ENCODE results near the gene IL17C.

The IL17C gene

DNA sequence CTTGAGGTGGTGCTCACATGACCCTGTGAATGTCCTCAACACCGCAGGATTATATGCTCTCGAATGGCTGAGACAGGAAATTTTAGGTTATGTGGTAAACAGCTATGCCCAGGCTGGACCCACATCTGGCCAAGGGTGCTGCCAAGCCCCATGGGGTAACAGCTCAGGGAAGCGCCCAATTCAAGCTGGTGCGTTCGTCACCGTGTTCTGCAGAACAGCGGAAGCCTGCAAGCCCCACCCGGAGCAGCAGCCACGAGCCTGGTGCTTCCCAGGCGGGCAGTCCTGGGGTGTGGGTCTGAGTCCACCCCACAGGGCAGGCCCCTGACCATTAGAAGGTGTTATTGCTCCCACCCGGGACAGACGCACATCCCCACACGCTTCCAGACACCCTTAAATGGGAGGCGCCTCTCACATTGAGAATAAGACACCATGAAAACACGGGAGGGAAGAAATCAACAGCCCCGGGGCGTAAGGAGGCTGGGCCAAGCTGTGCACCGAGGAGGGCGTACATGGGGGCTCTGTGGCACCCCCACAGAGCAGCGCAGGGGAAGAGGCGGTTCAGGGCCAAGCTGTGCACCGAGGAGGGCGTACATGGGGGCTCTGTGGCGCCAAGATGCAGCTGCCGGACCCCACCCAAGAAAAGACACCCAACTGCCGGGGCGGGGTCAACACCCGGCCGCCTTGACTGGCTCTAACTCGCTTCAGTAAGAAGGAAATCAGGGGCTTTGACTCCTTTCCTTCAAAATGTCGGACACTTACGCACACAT, 15.4 kb downstream of the IL17C start:
- Mint-ChIP-seq H3K4me3 (no peak overlapping the region), H3K36me3 (ENCODE audit: low read depth) (peaks cover 14% of the 10 kb centered on the region), H3K27ac (no peak overlapping the region)

DNA sequence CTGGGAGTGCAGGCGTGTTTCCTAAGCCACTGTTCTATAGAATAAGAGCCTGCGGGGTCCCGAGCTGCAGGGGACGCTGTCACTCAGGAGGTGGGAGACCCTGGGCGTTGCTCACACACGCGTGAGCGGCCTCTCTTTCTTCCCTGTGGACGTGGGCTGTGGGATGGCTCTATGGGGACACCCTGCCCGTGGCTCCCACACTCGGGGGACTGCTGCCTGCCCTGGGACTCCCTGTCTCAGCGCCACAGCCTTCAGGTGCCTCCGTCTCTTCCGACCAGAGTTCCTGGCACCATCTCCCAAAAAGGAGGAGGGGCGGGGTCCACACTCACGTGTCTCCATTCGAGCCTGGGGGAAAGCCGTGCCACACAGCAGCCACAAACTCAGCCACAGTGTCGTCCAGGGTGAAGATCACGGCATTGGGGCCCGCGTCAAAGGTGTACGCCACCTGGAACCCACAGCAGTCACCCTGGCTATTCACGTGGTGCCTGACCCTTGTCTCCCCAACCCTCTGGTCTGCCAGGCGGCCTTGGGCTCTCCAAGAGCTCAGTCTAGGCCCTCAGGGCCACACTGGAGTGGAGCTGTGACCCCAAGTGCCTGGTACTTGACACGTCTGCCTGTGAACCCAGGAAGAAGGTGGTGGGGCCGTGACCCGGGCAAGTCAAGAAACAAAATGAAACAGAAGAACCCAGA, 16.1 kb downstream of the IL17C start:
- no peaks in the 10 kb centered on the region for H3K9me3 Mint-ChIP-seq
- H3K4me3 Mint-ChIP-seq = no peak overlapping the region
- peaks cover 11% of the 10 kb centered on the region for H3K4me1 Mint-ChIP-seq (ENCODE audit: low read depth)
- peaks cover 8% of the 10 kb centered on the region for H3K36me3 Mint-ChIP-seq (ENCODE audit: low read depth)
- H3K27me3 Mint-ChIP-seq = no peaks in the 10 kb centered on the region
- H3K27ac Mint-ChIP-seq = no peak overlapping the region

More for the DNA sequence above, 15.4 kb downstream of the IL17C start:
- no peaks in the 10 kb centered on the region for H3K9me3 Mint-ChIP-seq
- H3K4me1 Mint-ChIP-seq (ENCODE audit: low read depth) = peaks cover 17% of the 10 kb centered on the region
- no peaks in the 10 kb centered on the region for H3K27me3 Mint-ChIP-seq

DNA sequence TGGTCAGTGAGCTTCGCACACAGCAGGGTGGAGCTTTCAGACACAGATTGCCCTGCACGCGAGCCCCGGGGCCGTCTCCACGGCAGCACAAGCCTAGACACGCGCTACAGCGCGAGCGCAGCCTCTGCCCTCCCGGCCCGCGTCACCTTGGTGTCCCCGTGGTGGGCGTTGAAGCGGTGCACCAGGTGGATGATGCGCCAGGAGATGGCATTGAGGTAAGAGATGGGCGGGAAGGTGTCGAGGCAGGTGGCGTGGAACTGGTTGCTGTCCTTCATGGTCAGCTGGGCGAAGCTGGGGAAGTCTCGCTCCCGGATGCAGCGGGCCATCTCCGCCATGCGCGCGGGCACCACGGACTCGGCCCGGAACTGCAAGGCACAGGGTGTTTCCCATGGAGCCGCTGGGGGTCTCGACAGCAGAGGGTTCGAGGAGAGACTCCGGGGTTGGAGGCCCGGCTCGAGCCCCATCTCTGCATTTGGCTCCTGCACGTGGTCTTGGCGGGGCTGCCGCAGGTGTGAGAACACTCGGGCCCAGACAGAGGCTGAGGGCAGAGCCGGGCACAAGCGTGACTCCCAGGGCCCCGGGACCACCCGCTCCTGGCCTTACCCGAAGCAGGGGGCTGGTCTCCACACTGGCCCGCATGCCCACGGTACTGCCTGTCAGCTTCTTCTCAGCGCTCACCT, 16.8 kb downstream of the IL17C start:
- no peaks in the 10 kb centered on the region for H3K9me3 Mint-ChIP-seq
- H3K36me3 Mint-ChIP-seq (ENCODE audit: low read depth) = peaks cover 7% of the 10 kb centered on the region
- H3K27me3 Mint-ChIP-seq = no peaks in the 10 kb centered on the region
- no peak overlapping the region for H3K27ac Mint-ChIP-seq
- H3K4me1 Mint-ChIP-seq (ENCODE audit: low read depth) = peaks cover 10% of the 10 kb centered on the region
- H3K4me3 Mint-ChIP-seq = no peak overlapping the region

DNA sequence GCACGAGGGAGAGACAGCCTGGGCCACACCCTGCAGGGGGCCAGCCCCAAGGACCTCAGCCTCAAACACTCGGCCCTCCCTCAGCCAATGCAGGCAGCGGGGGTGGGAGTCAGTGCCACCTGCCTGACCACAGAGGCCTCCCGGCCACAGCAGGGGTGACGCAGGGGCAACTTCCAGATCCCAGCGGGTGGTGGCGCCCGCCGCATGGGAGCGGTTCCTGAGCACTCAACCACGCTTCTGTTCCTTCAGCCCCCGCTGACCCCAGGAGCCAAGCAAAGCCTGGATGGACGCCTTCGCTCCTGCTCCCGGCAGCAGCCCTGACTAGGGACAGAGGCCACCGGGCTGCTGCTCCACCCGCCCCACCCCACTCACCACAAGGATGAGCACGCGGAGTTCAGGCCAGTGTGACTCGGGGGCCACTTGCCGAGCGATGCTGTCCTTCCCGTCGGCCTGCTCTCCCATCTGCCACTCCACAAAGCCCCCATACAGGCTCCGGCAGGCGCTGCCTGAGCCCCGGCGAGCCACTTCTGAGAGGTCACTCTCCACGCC, 17.4 kb downstream of the IL17C start:
- Mint-ChIP-seq H3K36me3 (ENCODE audit: low read depth) (peaks cover 7% of the 10 kb centered on the region), H3K27ac (no peak overlapping the region), H3K9me3 (no peaks in the 10 kb centered on the region), H3K4me3 (no peak overlapping the region), H3K4me1 (ENCODE audit: low read depth) (peaks cover 12% of the 10 kb centered on the region), H3K27me3 (no peaks in the 10 kb centered on the region)

DNA sequence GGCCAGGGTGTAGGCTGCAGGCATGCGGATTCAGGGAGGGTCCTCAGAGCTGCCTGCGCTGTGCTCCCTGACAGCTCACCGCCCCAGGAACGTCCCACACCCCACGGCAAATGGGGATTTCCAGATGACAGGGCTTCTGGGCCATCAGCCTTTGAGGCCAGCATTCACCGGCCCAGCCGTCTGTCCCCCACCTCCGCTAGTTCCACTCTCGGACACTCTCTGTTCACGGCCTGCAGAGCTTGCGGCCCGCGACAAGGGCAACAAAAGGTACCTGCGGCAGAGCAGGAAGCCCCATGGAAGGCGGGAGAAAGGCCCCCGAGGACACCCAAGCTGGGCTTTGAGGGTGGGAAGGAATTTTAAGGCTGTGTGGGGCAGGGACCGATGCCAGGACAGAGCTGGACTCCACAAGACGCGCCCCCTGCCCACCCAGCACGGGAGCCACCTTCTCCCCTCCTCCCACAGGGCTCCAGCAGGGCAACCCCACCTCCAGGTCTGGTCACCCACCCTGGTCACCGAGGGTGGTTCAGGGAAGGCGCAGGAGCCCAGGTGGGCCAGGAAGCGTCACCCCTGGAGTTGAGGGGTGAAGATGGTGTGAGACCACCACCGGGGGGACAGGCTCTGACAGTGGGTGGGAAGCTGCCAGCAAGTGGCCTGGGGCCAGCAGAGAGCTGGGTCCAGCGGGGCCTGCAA, 18.1 kb downstream of the IL17C start:
- H3K27me3 Mint-ChIP-seq = no peaks in the 10 kb centered on the region
- no peaks in the 10 kb centered on the region for H3K9me3 Mint-ChIP-seq
- peaks cover 7% of the 10 kb centered on the region for H3K36me3 Mint-ChIP-seq (ENCODE audit: low read depth)
- no peak overlapping the region for H3K27ac Mint-ChIP-seq
- no peak overlapping the region for H3K4me3 Mint-ChIP-seq
- H3K4me1 Mint-ChIP-seq (ENCODE audit: low read depth) = peaks cover 14% of the 10 kb centered on the region

DNA sequence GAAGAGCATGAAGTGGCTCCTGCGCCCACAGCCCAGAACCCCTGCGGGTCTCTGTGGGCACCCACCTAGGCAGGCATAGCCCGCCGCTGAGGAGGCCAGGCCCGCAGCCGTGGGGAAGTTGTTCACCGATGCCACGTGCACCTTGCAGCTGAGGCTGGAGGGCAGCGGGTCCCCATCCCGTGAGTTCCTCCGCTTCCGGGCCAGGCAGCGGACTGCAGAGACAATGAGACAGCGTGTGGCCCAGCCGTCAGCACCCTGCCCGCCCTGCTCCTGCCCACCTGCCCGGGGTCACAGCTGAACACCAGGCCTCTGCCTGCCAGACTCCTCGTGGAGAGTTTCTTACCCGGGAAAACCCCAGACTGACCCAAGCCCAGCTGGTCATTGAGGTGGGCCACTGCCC, 19.0 kb downstream of the IL17C start:
- peaks cover 18% of the 10 kb centered on the region for H3K4me1 Mint-ChIP-seq (ENCODE audit: low read depth)
- no peaks in the 10 kb centered on the region for H3K27me3 Mint-ChIP-seq
- peaks cover 7% of the 10 kb centered on the region for H3K36me3 Mint-ChIP-seq (ENCODE audit: low read depth)
- no peak overlapping the region for H3K4me3 Mint-ChIP-seq
- H3K27ac Mint-ChIP-seq = no peak overlapping the region
- H3K9me3 Mint-ChIP-seq = no peaks in the 10 kb centered on the region

DNA sequence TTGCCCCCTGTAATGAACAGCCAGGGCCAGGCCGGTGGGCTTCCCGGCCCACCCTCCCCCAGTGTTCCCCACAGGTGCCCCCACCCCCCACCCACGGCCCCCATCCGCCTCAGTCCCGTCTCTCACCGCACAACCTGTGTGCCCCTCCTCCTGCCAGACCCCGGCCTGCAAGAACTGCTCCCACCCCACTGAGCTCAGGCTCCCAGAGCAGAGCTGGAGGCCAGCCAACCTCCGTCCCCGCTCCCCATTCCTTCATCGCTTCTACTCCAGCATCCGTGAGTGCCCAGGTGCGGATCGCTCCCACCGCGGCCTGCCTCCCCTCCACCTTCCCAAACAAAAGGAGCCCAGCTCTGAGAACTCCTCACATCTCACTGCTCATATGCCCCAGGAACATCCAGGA, 20.3 kb downstream of the IL17C start:
- H3K9me3 Mint-ChIP-seq = no peaks in the 10 kb centered on the region
- no peaks in the 10 kb centered on the region for H3K27me3 Mint-ChIP-seq
- H3K36me3 Mint-ChIP-seq (ENCODE audit: low read depth) = peaks cover 7% of the 10 kb centered on the region
- H3K4me1 Mint-ChIP-seq (ENCODE audit: low read depth) = peaks cover 18% of the 10 kb centered on the region
- no peak overlapping the region for H3K4me3 Mint-ChIP-seq
- no peak overlapping the region for H3K27ac Mint-ChIP-seq

DNA sequence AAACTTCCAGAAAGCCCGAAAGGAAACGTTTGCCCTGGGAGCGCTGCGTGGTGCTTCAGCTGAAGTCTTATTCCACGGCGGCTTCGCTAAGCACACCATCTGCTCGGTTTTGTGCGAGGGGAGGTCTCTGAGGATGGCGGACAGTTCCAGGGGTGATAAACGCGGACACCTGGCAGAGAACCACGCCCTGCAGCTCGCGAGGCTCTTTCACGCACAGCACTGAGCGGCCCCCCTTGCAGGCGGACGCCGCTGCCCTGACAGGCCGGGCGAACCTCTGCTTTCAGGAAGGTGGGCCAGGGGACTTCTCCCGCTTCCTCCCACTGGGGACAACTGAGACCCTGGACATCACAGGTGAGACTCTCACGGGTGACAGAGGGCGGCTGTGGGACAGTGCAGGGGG, 20.8 kb downstream of the IL17C start:
- H3K9me3 Mint-ChIP-seq = no peaks in the 10 kb centered on the region
- no peak overlapping the region for H3K27ac Mint-ChIP-seq
- no peaks in the 10 kb centered on the region for H3K27me3 Mint-ChIP-seq
- peaks cover 20% of the 10 kb centered on the region for H3K4me1 Mint-ChIP-seq (ENCODE audit: low read depth)
- H3K4me3 Mint-ChIP-seq = no peak overlapping the region
- H3K36me3 Mint-ChIP-seq (ENCODE audit: low read depth) = peaks cover 7% of the 10 kb centered on the region

DNA sequence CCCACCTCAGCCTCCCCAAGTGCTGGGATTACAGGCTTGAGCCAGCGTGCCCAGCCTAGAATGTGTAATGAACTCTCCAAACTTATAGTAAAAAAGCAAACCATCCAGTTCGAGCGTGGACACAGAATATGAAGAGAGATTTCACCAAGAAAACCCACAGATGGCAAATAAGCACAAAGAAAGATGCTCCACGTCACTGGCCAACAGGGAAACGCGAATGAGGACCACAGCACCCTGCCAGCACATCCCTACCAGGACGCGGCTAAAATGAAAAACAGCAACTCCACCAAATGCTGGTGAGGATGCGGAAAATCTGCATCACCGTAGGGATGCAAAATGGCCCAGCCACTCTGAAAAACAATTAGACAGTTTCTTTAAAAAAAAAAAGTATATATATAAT, 23.1 kb downstream of the IL17C start:
- no peaks in the 10 kb centered on the region for H3K36me3 Mint-ChIP-seq (ENCODE audit: low read depth)
- H3K9me3 Mint-ChIP-seq = no peaks in the 10 kb centered on the region
- peaks cover 25% of the 10 kb centered on the region for H3K4me1 Mint-ChIP-seq (ENCODE audit: low read depth)

DNA sequence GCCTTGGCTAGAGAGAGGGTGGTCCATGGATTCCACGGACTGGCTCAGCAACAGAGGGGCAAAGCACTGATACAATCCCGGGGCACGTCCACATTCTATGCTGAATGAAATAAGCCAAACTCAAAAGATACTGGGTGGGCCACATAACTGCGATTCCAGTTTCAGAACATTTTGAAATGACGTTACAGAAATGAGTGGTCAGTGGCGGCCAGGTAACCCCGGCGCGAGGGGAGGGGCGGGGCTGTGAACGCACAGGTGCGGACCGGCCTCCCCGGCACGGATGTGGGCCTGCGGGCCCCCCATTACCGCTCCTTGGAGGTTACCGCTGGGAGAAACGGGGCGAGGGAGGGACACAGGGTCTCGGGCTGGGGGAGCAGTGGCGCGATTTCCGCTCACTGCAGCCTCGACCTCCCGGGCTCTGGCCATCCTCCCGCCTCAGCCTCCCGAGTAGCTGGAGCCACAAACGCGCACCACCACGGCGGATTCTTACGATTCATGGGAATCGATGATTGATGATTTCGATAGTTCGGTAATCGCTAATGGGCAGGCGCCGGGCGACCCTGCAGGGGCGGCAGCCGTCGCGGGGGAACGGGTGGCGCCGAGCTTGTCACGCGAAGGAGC, 24.0 kb downstream of the IL17C start:
- Mint-ChIP-seq H3K4me3 (peak overlapping the region; percentile 89), H3K4me1 (ENCODE audit: low read depth) (peaks cover 25% of the 10 kb centered on the region), H3K27me3 (no peaks in the 10 kb centered on the region), H3K36me3 (ENCODE audit: low read depth) (no peaks in the 10 kb centered on the region), H3K9me3 (no peaks in the 10 kb centered on the region), H3K27ac (peak overlapping the region; percentile 86)

More for the DNA sequence above, 23.1 kb downstream of the IL17C start:
- peak overlapping the region; percentile 18 for H3K4me3 Mint-ChIP-seq
- H3K27me3 Mint-ChIP-seq = no peaks in the 10 kb centered on the region
- H3K27ac Mint-ChIP-seq = no peak overlapping the region

DNA sequence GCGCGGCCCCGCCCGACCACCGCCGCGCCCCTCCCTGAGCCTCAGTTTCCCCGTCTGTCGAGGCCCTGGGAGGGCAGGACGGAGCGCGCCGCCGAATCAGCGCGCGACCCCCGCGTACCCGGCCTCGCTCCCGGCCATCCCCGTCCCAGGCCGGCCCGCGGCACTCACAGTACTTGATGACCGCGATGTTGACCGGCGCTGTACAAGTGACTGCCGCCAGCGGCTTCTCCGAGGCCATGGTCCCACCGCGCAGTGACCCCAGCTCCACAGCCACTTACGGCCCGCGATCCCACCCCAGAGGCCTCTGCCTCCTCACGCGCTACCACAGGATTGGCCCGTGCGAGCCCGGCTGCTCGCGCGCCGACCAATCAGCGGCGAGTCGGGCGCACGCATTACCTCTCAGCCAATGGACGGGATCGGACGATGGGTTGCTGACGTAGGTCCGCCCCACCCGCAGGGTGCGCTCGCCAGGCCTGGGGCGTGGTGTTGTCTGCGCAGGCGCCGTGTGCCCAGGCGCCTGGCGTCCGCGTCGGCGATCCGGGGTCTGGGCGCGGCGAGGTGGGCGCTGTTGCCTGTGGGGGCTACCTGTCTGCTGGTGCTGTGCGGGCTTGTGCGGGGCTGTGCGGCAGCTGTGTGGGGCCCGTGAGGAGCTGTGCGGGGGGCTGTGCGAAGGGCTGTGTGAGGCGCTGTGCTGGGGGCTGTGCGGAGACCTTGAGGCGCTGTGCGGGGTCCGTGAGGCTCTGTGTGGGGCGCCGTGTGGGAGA, 24.7 kb downstream of the IL17C start, which contains the start of gene MVD:
MVD (minus strand) TSS at position 249 of the 764 bp plus-strand sequence; CDS start at position 238, 11 bp downstream.
- Mint-ChIP-seq H3K4me1 (ENCODE audit: low read depth) (peaks cover 25% of the 10 kb centered on the region), H3K4me3 (peak within 1 kb of the TSS; percentile 89), H3K27me3 (no peaks in the 10 kb centered on the region), H3K27ac (peak within 1 kb of the TSS; percentile 90), H3K9me3 (no peaks in the 10 kb centered on the region), H3K36me3 (ENCODE audit: low read depth) (no peaks in the 10 kb centered on the region)

DNA sequence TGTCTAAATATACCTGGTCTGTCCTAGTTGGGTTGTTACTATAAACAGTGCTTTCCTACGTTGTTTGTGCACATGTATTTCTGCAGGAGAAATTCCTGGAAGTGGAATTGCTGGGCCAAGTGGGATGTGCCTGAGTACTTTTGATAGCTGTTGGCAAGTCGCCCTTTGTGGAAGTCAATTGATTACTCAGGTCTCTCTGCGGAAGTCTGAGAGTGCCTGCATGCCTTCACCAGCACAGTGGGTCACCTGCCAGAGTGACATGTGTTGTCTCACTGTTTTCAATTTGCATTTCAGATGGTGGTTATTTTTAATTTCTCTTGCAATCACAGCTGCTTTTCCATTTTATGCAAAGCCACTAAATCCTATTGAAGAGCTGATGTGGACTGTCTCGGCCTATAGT, 26.8 kb downstream of the IL17C start:
- H3K36me3 Mint-ChIP-seq (ENCODE audit: low read depth) = peaks cover 4% of the 10 kb centered on the region
- no peaks in the 10 kb centered on the region for H3K27me3 Mint-ChIP-seq
- peaks cover 23% of the 10 kb centered on the region for H3K4me1 Mint-ChIP-seq (ENCODE audit: low read depth)
- no peaks in the 10 kb centered on the region for H3K9me3 Mint-ChIP-seq
- no peak overlapping the region for H3K27ac Mint-ChIP-seq
- peak overlapping the region; percentile 9 for H3K4me3 Mint-ChIP-seq

DNA sequence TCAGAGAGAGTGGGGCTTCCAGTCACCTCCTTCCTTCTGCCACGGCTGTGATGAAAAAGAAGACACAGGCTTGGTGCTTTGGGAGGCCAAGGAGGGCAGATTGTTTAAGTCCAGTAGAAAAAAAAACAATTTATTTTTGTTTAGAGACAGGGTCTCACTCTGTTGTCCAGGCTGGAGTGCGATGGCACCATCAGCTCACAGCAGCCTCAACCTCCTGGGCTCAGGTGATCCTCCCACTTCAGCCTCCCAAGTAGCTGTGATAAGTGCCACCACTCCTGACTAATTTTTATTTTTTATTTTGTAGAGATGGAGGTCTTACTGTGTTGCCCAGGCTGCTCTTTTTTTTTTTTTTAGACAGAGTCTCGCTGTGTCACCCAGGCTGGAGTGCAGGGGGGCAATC, 27.2 kb downstream of the IL17C start:
- no peak overlapping the region for H3K4me3 Mint-ChIP-seq
- peaks cover 4% of the 10 kb centered on the region for H3K36me3 Mint-ChIP-seq (ENCODE audit: low read depth)
- H3K9me3 Mint-ChIP-seq = no peaks in the 10 kb centered on the region
- H3K27ac Mint-ChIP-seq = no peak overlapping the region
- peaks cover 21% of the 10 kb centered on the region for H3K4me1 Mint-ChIP-seq (ENCODE audit: low read depth)
- H3K27me3 Mint-ChIP-seq = no peaks in the 10 kb centered on the region
